Measurements from ENCODE around the gene CGRRF1.

CGRRF1 gene

DNA sequence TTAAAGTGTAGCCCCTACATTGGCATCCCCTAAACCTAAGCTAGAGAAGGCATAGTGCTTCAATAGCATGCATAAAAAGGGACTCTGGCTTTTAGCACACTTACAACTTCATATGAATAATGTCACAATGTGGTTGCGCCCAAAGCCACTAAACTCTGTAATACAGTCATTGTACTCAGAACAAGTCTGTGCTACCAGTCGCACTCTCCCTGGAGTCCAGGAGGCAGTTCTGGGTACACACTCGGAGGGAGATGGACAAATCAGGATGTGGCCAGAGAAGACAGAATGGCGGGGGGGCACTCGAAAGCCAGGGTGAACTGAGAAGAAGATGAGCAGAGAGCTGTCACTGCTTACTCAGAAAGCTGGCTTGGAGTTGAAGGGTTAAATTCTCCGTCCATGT, 67.8 kb downstream of the CGRRF1 start:
- H3K27ac ChIP-seq (ENCODE audit: low read depth, low read length), result no peak overlapping the region
- no peaks in the 10 kb centered on the region for H3K9me3 ChIP-seq (ENCODE audit: control insufficient read depth, insufficient read depth, low read length)

DNA sequence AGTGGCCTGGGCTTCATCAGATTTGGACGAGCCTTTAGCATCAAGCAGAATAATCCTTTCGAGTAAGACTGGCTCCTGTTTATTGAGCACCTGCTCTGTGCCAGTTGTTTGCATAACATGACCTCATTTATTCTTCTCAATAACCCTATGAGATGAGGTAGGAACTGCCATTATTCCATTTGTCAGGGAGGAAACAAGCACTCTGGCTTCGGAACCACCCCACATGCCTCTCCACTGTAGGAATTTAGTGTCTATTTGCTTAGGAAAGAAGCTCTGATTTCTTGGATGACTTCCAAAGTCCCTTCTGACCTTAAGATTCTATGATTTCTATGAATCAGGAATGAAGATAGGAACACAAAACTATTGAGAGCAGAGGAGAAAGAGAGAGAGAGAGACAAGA, 68.3 kb downstream of the CGRRF1 start:
- Histone ChIP-seq H3K36me3 (ENCODE audit: control insufficient read depth, insufficient read depth, low read length) (no peaks in the 10 kb centered on the region), H3K4me3 (ENCODE audit: low read depth, low read length) (no peak overlapping the region), H3K27ac (ENCODE audit: low read depth, low read length) (no peak overlapping the region), H3K9ac (ENCODE audit: low read depth, low read length) (no peak overlapping the region), H3K4me1 (ENCODE audit: control insufficient read depth, insufficient read depth, low read length) (no peaks in the 10 kb centered on the region; the same call in 1 of the 2 replicates), H3K27me3 (ENCODE audit: control insufficient read depth, insufficient read depth, low read length) (no peaks in the 10 kb centered on the region), H3K9me3 (ENCODE audit: control insufficient read depth, insufficient read depth, low read length) (no peaks in the 10 kb centered on the region)

More for the DNA sequence above, 67.8 kb downstream of the CGRRF1 start:
- Histone ChIP-seq H3K4me1 (ENCODE audit: control insufficient read depth, insufficient read depth, low read length) (no peaks in the 10 kb centered on the region; the same call in 1 of the 2 replicates), H3K9ac (ENCODE audit: low read depth, low read length) (no peak overlapping the region), H3K4me3 (ENCODE audit: low read depth, low read length) (no peak overlapping the region), H3K27me3 (ENCODE audit: control insufficient read depth, insufficient read depth, low read length) (no peaks in the 10 kb centered on the region), H3K36me3 (ENCODE audit: control insufficient read depth, insufficient read depth, low read length) (no peaks in the 10 kb centered on the region)

DNA sequence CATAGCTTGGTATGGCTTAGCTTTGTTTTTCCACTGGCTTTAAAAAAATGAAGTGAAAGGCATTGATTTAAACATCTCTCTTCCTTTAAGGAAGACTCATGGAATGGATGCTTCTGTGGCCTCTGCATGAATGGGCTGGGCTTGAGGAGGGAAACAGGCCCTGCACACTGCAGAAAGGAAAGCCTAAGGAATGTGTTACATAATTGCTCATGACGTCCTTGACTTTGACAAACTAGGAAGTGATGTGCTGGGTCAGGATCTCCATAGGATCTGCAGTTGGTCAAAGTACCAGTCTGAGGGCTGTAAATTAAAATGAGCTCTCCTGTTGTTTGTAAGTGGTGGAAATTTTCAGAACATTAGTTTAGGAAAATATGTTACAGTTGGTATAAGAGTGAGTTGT, 69.9 kb downstream of the CGRRF1 start:
- H3K4me1 ChIP-seq (ENCODE audit: control insufficient read depth, insufficient read depth, low read length), result no peaks in the 10 kb centered on the region
- H3K9ac ChIP-seq (ENCODE audit: low read depth, low read length), result no peak overlapping the region
- H3K27me3 ChIP-seq (ENCODE audit: control insufficient read depth, insufficient read depth, low read length), result no peaks in the 10 kb centered on the region
- H3K4me3 ChIP-seq (ENCODE audit: low read depth, low read length), result no peak overlapping the region
- H3K27ac ChIP-seq (ENCODE audit: low read depth, low read length), result no peak overlapping the region
- H3K36me3 ChIP-seq (ENCODE audit: control insufficient read depth, insufficient read depth, low read length), result no peaks in the 10 kb centered on the region
- H3K9me3 ChIP-seq (ENCODE audit: control insufficient read depth, insufficient read depth, low read length), result no peaks in the 10 kb centered on the region

DNA sequence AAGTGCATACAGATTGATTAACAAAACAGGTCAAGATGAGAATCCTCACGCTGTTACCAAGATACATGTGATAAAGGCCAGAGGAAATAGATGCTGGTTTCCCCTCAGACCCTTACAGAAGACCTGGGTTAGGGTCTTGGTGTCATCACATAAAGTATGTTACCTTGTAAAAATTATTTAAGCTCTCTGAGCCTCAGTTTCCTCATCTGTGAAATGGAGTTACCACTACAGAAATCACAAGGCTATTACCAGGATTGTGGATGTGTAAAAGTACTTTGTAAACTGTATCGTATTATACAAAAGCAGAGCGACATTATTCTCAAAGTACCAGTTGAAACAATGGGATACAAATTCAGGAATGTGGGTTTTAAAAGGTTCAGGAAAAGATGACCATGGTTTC, 71.2 kb downstream of the CGRRF1 start:
- no peak overlapping the region for H3K4me3 ChIP-seq (ENCODE audit: low read depth, low read length)
- no peak overlapping the region for H3K27ac ChIP-seq (ENCODE audit: low read depth, low read length)
- no peaks in the 10 kb centered on the region for H3K36me3 ChIP-seq (ENCODE audit: control insufficient read depth, insufficient read depth, low read length)
- H3K9me3 ChIP-seq (ENCODE audit: control insufficient read depth, insufficient read depth, low read length), result no peaks in the 10 kb centered on the region
- no peaks in the 10 kb centered on the region for H3K27me3 ChIP-seq (ENCODE audit: control insufficient read depth, insufficient read depth, low read length)
- no peaks in the 10 kb centered on the region for H3K4me1 ChIP-seq (ENCODE audit: control insufficient read depth, insufficient read depth, low read length)
- no peak overlapping the region for H3K9ac ChIP-seq (ENCODE audit: low read depth, low read length)

DNA sequence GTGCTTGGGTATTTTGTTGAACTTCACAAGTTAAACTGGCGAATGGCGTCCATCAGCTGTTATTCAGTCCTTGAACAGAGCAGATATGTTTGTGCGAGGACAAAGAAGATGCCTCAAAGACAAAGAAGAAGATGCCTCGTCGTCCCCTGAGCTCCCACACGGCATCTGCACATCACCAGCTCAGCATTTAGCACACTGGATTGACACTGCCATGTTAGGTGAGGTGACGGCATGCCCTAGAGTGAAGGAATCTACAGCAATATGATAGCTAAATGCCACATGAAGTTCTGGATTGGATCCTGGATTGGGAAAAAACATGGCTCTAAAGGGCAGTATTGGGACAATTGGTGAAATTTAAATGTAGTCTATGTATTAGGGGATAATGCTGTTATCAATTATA, 72.6 kb downstream of the CGRRF1 start:
- Histone ChIP-seq H3K36me3 (ENCODE audit: control insufficient read depth, insufficient read depth, low read length) (no peaks in the 10 kb centered on the region), H3K9ac (ENCODE audit: low read depth, low read length) (no peak overlapping the region), H3K4me3 (ENCODE audit: low read depth, low read length) (no peak overlapping the region), H3K27me3 (ENCODE audit: control insufficient read depth, insufficient read depth, low read length) (no peaks in the 10 kb centered on the region), H3K27ac (ENCODE audit: low read depth, low read length) (no peak overlapping the region), H3K4me1 (ENCODE audit: control insufficient read depth, insufficient read depth, low read length) (no peaks in the 10 kb centered on the region), H3K9me3 (ENCODE audit: control insufficient read depth, insufficient read depth, low read length) (no peaks in the 10 kb centered on the region)

DNA sequence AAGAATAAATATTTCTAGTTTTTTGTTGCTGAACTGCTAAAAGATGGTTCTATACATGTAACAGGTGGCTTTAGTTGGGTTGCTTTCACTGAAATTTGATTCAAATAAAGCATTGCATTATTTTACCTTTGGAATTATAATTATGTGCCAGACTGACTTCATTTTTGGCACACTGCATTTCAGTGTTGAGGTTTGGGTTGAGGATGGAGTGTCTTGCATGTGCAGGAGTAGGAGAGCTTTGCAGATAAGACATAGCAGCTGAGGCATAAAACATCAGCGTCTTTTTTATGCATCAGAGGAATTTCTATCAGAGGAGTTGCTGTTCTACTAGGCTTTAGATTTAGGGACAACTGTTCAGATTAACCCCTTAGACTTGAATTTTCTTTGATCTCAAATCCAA, 74.4 kb downstream of the CGRRF1 start:
- H3K9ac ChIP-seq (ENCODE audit: low read depth, low read length), result no peak overlapping the region
- no peaks in the 10 kb centered on the region for H3K27me3 ChIP-seq (ENCODE audit: control insufficient read depth, insufficient read depth, low read length)
- H3K27ac ChIP-seq (ENCODE audit: low read depth, low read length), result no peak overlapping the region
- no peaks in the 10 kb centered on the region for H3K36me3 ChIP-seq (ENCODE audit: control insufficient read depth, insufficient read depth, low read length)
- no peak overlapping the region for H3K4me3 ChIP-seq (ENCODE audit: low read depth, low read length)
- H3K4me1 ChIP-seq (ENCODE audit: control insufficient read depth, insufficient read depth, low read length), result no peaks in the 10 kb centered on the region
- H3K9me3 ChIP-seq (ENCODE audit: control insufficient read depth, insufficient read depth, low read length), result no peaks in the 10 kb centered on the region

DNA sequence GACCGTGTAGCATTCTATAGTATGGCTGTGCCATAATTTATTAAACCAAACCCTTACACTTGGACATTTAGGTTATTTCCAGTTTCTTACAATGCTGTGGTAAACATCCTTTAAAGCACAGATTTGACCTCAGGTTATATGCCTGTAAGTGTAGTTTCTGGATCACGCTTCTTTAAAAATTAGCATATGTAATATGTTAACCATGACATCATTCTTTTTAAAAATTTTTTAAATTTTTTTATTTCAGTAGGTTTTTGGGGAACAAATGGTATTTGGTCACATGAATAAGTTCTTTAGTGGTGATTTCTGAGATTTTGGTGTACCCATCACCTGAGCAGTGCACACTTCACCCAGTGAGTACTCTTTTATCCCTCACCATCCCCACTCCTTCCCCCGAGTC, 75.5 kb downstream of the CGRRF1 start:
- no peak overlapping the region for H3K9ac ChIP-seq (ENCODE audit: low read depth, low read length)
- no peak overlapping the region for H3K4me3 ChIP-seq (ENCODE audit: low read depth, low read length)
- no peaks in the 10 kb centered on the region for H3K4me1 ChIP-seq (ENCODE audit: control insufficient read depth, insufficient read depth, low read length)
- H3K27me3 ChIP-seq (ENCODE audit: control insufficient read depth, insufficient read depth, low read length), result no peaks in the 10 kb centered on the region
- H3K27ac ChIP-seq (ENCODE audit: low read depth, low read length), result no peak overlapping the region
- no peaks in the 10 kb centered on the region for H3K36me3 ChIP-seq (ENCODE audit: control insufficient read depth, insufficient read depth, low read length)
- H3K9me3 ChIP-seq (ENCODE audit: control insufficient read depth, insufficient read depth, low read length), result no peaks in the 10 kb centered on the region
